Colonic mucosa (tissue), 4 donors: ENCODE data around the gene SSX7. TPM values are rescaled to one million over a fixed set of nuclear protein-coding genes. Genes with fewer than 3 reads are reported as not detected.

Source experiments
- DNase-seq: peaks from one replicate; pipeline ENCODE4 v3.0.0-alpha.2; 2020
- H3K27ac ChIP-seq: fragments of 200-600 bp; one replicate; pipeline ENCODE4 v1.8.0; 2021
- H3K27me3 ChIP-seq: fragments of 200-600 bp; one replicate; pipeline ENCODE4 v1.8.0; 2021
- H3K36me3 ChIP-seq: fragments of 200-600 bp; one replicate; pipeline ENCODE4 v1.8.0; 2021
- H3K4me1 ChIP-seq: fragments of 200-600 bp; one replicate; pipeline ENCODE4 v1.8.0; 2021; ENCODE audit warnings: mild to moderate bottlenecking
- H3K4me3 ChIP-seq: fragments of 200-600 bp; one replicate; pipeline ENCODE4 v1.8.0; 2021
- H3K9ac ChIP-seq, 2 donors: one replicate each; pipeline ENCODE4 v1.7.0; 2013; ENCODE audit warnings: control low read depth in 2 of 2, low read depth in 2 of 2, low read length in 2 of 2
- H3K9me3 ChIP-seq: fragments of 200-600 bp; one replicate; pipeline ENCODE4 v1.8.0; 2021
- intact Hi-C: fragments of 100-400 bp; cut with DNase I; formaldehyde crosslinking; loops from one replicate; pipeline ENCODE4 v1.14.1; 2022
- total RNA-seq, 2 donors: library from RNA; stranded (reverse); fragmentation: NEBNext Ultra II Directional in 1 of 2; extraction: Animal tissue kit (Norgen Biotek cat#: 25700) in 1 of 2; gene quantifications; one replicate each; pipeline ENCODE4 v1.2.1, GENCODE V29; 2021
- TF ChIP-seq, protein P1 (sequence below): fragments of 200-600 bp; IDR thresholded peaks from one replicate; pipeline ENCODE4 v1.8.0; 2022; ENCODE audit warnings: antibody characterized with exemption, mild to moderate bottlenecking
- donor health status: healthy.
- donor health status: DM: no; HTN: no; CAD: no.
- donor health status: DM: no; HTN: no; CAD: no.

SSX7 gene
- total RNA-seq, 2 donors from 2014 or later = not detected

DNA sequence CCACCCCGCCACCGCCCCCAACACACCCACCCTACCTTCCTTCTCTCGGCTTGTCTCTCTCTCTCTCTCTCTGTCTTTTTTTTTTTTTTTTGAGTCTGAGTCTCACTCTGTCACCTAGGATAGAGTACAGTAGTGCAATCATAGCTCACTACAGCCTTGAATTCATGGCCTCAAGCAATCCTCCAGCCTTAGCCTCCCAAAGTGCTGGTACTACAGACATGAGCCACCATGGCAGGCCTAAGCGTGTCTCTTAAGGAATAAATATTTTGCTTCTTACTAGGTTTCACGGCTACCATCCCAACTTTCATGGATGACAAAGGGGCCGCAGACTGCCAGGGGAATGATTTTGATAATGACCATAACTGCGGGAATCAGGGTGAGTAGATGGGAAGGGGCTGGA lies 55.8 kb downstream of the SSX7 start:
- H3K9me3 ChIP-seq = no peaks in the 10 kb centered on the region
- no peak overlapping the region for H3K9ac ChIP-seq
- TF ChIP-seq, protein P1, sequence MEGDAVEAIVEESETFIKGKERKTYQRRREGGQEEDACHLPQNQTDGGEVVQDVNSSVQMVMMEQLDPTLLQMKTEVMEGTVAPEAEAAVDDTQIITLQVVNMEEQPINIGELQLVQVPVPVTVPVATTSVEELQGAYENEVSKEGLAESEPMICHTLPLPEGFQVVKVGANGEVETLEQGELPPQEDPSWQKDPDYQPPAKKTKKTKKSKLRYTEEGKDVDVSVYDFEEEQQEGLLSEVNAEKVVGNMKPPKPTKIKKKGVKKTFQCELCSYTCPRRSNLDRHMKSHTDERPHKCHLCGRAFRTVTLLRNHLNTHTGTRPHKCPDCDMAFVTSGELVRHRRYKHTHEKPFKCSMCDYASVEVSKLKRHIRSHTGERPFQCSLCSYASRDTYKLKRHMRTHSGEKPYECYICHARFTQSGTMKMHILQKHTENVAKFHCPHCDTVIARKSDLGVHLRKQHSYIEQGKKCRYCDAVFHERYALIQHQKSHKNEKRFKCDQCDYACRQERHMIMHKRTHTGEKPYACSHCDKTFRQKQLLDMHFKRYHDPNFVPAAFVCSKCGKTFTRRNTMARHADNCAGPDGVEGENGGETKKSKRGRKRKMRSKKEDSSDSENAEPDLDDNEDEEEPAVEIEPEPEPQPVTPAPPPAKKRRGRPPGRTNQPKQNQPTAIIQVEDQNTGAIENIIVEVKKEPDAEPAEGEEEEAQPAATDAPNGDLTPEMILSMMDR = no peak
- H3K4me1 ChIP-seq = no peaks in the 10 kb centered on the region
- no peaks in the 10 kb centered on the region for H3K36me3 ChIP-seq
- intact Hi-C loops = no loop called here
- H3K4me3 ChIP-seq = no peak overlapping the region
- no peak overlapping the region for H3K27ac ChIP-seq
- H3K27me3 ChIP-seq = no peaks in the 10 kb centered on the region
- no peak for DNase-seq

DNA sequence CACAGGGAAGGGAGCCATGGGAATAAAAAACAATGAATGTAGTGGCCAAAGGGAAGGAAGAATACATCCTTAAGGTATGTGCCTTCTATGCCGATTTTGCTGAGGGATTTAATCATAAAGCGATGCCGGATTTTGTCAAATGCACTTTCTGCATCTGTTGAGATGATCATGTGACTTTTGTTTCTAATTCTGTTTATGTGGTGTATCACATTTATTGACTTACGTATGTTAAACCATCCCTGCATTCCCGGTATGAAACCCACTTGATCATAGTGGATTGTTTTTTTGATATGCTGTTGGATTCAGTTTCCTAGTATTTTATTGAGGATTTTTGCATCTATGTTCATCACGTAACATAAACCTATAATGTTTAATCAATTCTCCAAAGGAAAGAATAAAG lies 60.0 kb downstream of the SSX7 start:
- Histone ChIP-seq H3K4me1 (no peaks in the 10 kb centered on the region), H3K4me3 (no peak overlapping the region), H3K36me3 (no peaks in the 10 kb centered on the region), H3K9ac (no peak overlapping the region), H3K27me3 (no peaks in the 10 kb centered on the region), H3K27ac (no peak overlapping the region), H3K9me3 (no peaks in the 10 kb centered on the region)
- TF ChIP-seq, protein P1 = no peak
- no peak for DNase-seq
- intact Hi-C loops = no loop called here

Other genes with a start within 250 kb of the SSX7 start
- gene XAGE1A, start 159.1 kb downstream of the SSX7 start, total RNA-seq = not detected
- gene XAGE1B, start 137.8 kb downstream of the SSX7 start, total RNA-seq = not detected
- gene SSX2, start 52.3 kb upstream of the SSX7 start, total RNA-seq = not detected
- gene SSX2B, start 96.4 kb upstream of the SSX7 start, total RNA-seq = not detected
- not detected for gene SPANXN5, start 142.5 kb upstream of the SSX7 start, total RNA-seq
- not detected for gene XAGE5, start 156.4 kb upstream of the SSX7 start, total RNA-seq
- not detected for gene XAGE3, start 213.2 kb upstream of the SSX7 start, total RNA-seq
- 10 to 100 TPM in 1 of 2 donors, 1 to 10 TPM in 1; 6.7 to 17.1 TPM for gene FAM156B, start 242.4 kb upstream of the SSX7 start, total RNA-seq